HepG2 (cell line): ENCODE measurements around the gene AKT3.

ENCODE experiments used
- ONECUT2 ChIP-seq: sonication (generic); formaldehyde crosslinking; IDR thresholded peaks from 2 replicates; pipeline ENCODE4 v1.4.0; 2020; ENCODE audit warnings: missing genetic modification reagents
- TF ChIP-seq, protein P1 (sequence below): sonication (generic); formaldehyde crosslinking; IDR thresholded peaks from 2 replicates; pipeline ENCODE4 v1.5.0; 2020; ENCODE audit warnings: mild to moderate bottlenecking, missing genetic modification reagents, moderate library complexity

DNA sequence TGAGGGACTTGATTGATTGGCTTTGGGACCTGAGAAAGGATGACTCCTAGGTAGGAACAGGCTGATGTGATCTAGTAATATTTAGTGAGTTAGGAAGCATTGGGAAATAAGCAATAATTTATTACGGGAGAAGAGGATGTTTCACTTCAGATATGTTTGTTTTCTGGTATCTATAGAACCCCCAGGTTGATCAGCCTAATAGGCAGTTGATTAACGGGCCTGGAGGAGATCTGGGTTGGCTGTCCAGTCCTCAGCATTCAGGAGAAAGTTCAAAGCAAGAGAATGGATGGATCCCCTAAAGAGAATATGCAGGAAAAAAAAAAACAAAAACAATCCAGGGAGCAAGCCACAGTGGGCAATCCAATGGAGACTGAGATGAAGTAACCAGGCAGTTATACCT, 48.2 kb upstream of the AKT3 start:
- TF ChIP-seq, protein P1, sequence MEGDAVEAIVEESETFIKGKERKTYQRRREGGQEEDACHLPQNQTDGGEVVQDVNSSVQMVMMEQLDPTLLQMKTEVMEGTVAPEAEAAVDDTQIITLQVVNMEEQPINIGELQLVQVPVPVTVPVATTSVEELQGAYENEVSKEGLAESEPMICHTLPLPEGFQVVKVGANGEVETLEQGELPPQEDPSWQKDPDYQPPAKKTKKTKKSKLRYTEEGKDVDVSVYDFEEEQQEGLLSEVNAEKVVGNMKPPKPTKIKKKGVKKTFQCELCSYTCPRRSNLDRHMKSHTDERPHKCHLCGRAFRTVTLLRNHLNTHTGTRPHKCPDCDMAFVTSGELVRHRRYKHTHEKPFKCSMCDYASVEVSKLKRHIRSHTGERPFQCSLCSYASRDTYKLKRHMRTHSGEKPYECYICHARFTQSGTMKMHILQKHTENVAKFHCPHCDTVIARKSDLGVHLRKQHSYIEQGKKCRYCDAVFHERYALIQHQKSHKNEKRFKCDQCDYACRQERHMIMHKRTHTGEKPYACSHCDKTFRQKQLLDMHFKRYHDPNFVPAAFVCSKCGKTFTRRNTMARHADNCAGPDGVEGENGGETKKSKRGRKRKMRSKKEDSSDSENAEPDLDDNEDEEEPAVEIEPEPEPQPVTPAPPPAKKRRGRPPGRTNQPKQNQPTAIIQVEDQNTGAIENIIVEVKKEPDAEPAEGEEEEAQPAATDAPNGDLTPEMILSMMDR (CRISPR knock-in tag), result no peak
- TF ChIP-seq ONECUT2, result no peak
